HEK293 (cell line): ENCODE measurements around the gene SPEG.
A peak's percentile ranks its signal among the peaks of the same experiment; 100 is the strongest.

Experiments used
- CTCF ChIA-PET: fragments of 350-600 bp; formaldehyde crosslinking; extraction: SDS; loops from one replicate; lab custom pipeline; 2021; ENCODE audit warnings: antibody characterized with exemption; lab: Yijun Ruan, JAX
- POLR2A ChIA-PET: fragments of 300-600 bp; formaldehyde crosslinking; extraction: SDS; loops from one replicate; lab custom pipeline; 2020; ENCODE audit warnings: antibody characterized with exemption, inconsistent platforms; lab: Yijun Ruan, JAX
- H3K27ac ChIP-seq: fragments of 200-500 bp; sonication (Bioruptor generic); 2 replicates; pipeline ENCODE4 v1.5.1; 2014; ENCODE audit warnings: low read depth, low read length, control low read depth, inconsistent platforms; ENCODE audit errors: extremely low read depth
- H3K36me3 ChIP-seq, 2 experiments: fragments of 200-500 bp in 1 of 2; sonication (Bioruptor generic) in 1 of 2; 1 replicate in 1 of 2; 2 replicates in 1 of 2; pipeline ENCODE4 v1.5.1; 2014 to 2017; ENCODE audit warnings: inconsistent platforms in 2 of 2, low read length in 2 of 2; ENCODE audit not compliant: control insufficient read depth in 2 of 2, insufficient read depth in 1 of 2
- H3K4me1 ChIP-seq: fragments of 200-500 bp; sonication (Bioruptor generic); 2 replicates; pipeline ENCODE4 v1.5.1; 2014; ENCODE audit warnings: mild to moderate bottlenecking, low read length, inconsistent platforms; ENCODE audit not compliant: control insufficient read depth, insufficient read depth
- H3K4me3 ChIP-seq: 2 replicates; pipeline ENCODE4 v1.5.1; 2011; ENCODE audit warnings: low read depth, mild to moderate bottlenecking, control low read depth, low read length, moderate library complexity
- H3K9me3 ChIP-seq: fragments of 200-500 bp; sonication (Bioruptor generic); 2 replicates; pipeline ENCODE4 v1.5.1; 2014; ENCODE audit warnings: low read depth, low read length, inconsistent platforms; ENCODE audit not compliant: control insufficient read depth, insufficient read depth
- EGR2 ChIP-seq: fragments of 450-650 bp; formaldehyde crosslinking; IDR thresholded peaks from 2 replicates; pipeline ENCODE4 v1.5.1; 2016; ENCODE audit warnings: low read depth, missing biosample characterization, missing genetic modification characterization
- KLF1 ChIP-seq: fragments of 450-650 bp; formaldehyde crosslinking; IDR thresholded peaks from 2 replicates; pipeline ENCODE4 v1.5.1; 2016; ENCODE audit warnings: missing biosample characterization, missing genetic modification characterization
- OVOL3 ChIP-seq: fragments of 450-650 bp; formaldehyde crosslinking; IDR thresholded peaks from 2 replicates; pipeline ENCODE4 v1.5.1; 2016; ENCODE audit warnings: missing biosample characterization, missing genetic modification characterization
- PRDM1 ChIP-seq: fragments of 450-650 bp; formaldehyde crosslinking; IDR thresholded peaks from 2 replicates; pipeline ENCODE4; 2016; ENCODE audit warnings: missing biosample characterization, missing genetic modification characterization
- ZBTB10 ChIP-seq: fragments of 450-650 bp; formaldehyde crosslinking; IDR thresholded peaks from 2 replicates; pipeline ENCODE4 v1.5.1; 2016; ENCODE audit warnings: missing biosample characterization, missing genetic modification characterization
- ZFHX2 ChIP-seq: fragments of 450-650 bp; formaldehyde crosslinking; conservative IDR thresholded peaks from 2 replicates; pipeline ENCODE4 v1.5.1; 2016; ENCODE audit warnings: missing biosample characterization, missing genetic modification characterization
- ZFP41 ChIP-seq: fragments of 450-650 bp; formaldehyde crosslinking; IDR thresholded peaks from 2 replicates; pipeline ENCODE4 v1.5.1; 2016; ENCODE audit warnings: missing biosample characterization, missing genetic modification characterization, borderline replicate concordance
- ZNF138 ChIP-seq: fragments of 450-650 bp; formaldehyde crosslinking; IDR thresholded peaks from 2 replicates; pipeline ENCODE4 v1.5.1; 2016; ENCODE audit warnings: missing biosample characterization, missing genetic modification characterization, borderline replicate concordance
- ZNF146 ChIP-seq: fragments of 450-650 bp; formaldehyde crosslinking; IDR thresholded peaks from 2 replicates; pipeline ENCODE4 v1.5.1; 2016; ENCODE audit warnings: missing biosample characterization, missing genetic modification characterization
- ZNF19 ChIP-seq: fragments of 450-650 bp; formaldehyde crosslinking; IDR thresholded peaks from 2 replicates; pipeline ENCODE4; 2016; ENCODE audit warnings: missing biosample characterization, missing genetic modification characterization, low read depth
- ZNF214 ChIP-seq: fragments of 450-650 bp; formaldehyde crosslinking; IDR thresholded peaks from 2 replicates; pipeline ENCODE4 v1.5.1; 2017; ENCODE audit warnings: missing biosample characterization, mild to moderate bottlenecking, missing genetic modification characterization, borderline replicate concordance
- ZNF248 ChIP-seq: fragments of 450-650 bp; formaldehyde crosslinking; IDR thresholded peaks from 2 replicates; pipeline ENCODE4 v1.5.1; 2017; ENCODE audit warnings: missing biosample characterization, missing genetic modification characterization
- ZNF510 ChIP-seq: fragments of 450-650 bp; formaldehyde crosslinking; IDR thresholded peaks from 2 replicates; pipeline ENCODE4 v1.5.1; 2018; ENCODE audit warnings: mild to moderate bottlenecking, missing genetic modification characterization, missing biosample characterization; ENCODE audit not compliant: insufficient replicate concordance
- ZNF580 ChIP-seq: fragments of 450-650 bp; formaldehyde crosslinking; IDR thresholded peaks from 2 replicates; pipeline ENCODE4 v1.5.1; 2016; ENCODE audit warnings: missing biosample characterization, missing genetic modification characterization
- ZNF621 ChIP-seq: fragments of 450-650 bp; formaldehyde crosslinking; IDR thresholded peaks from 2 replicates; pipeline ENCODE4 v1.5.1; 2017; ENCODE audit warnings: missing biosample characterization, missing genetic modification characterization
- ZNF76 ChIP-seq: fragments of 450-650 bp; formaldehyde crosslinking; IDR thresholded peaks from 2 replicates; pipeline ENCODE4; 2016; ENCODE audit warnings: low read depth, missing biosample characterization, missing genetic modification characterization, borderline replicate concordance
- ZNF791 ChIP-seq: fragments of 450-650 bp; formaldehyde crosslinking; IDR thresholded peaks from 2 replicates; pipeline ENCODE4 v1.5.1; 2016; ENCODE audit warnings: missing biosample characterization, missing genetic modification characterization
- TF ChIP-seq, protein P1 (sequence below): IDR thresholded peaks from 2 replicates; pipeline ENCODE4 v1.6.1; 2011; ENCODE audit warnings: mild to moderate bottlenecking, low read depth, low read length, borderline replicate concordance
- TF ChIP-seq, protein P2 (sequence below): fragments of 450-650 bp; formaldehyde crosslinking; IDR thresholded peaks from 2 replicates; pipeline ENCODE4 v1.5.1; 2016; ENCODE audit warnings: missing biosample characterization, missing genetic modification characterization
- TF ChIP-seq, protein P3 (sequence below): fragments of 450-650 bp; formaldehyde crosslinking; IDR thresholded peaks from 2 replicates; pipeline ENCODE4 v1.5.1; 2017; ENCODE audit warnings: missing biosample characterization, missing genetic modification characterization
- TF ChIP-seq, protein P4 (sequence below): fragments of 450-650 bp; formaldehyde crosslinking; IDR thresholded peaks from 2 replicates; pipeline ENCODE4 v1.5.1; 2016; ENCODE audit warnings: missing biosample characterization, missing genetic modification characterization, borderline replicate concordance

SPEG gene

GRCh38 chr2:219495531-219496122, 61.0 kb downstream of the SPEG start (continued):
- TF ChIP-seq ZFP41 (tag by site-specific recombination) = no peak
- no peak for TF ChIP-seq ZFHX2 (tag by site-specific recombination)
- TF ChIP-seq, protein P1, sequence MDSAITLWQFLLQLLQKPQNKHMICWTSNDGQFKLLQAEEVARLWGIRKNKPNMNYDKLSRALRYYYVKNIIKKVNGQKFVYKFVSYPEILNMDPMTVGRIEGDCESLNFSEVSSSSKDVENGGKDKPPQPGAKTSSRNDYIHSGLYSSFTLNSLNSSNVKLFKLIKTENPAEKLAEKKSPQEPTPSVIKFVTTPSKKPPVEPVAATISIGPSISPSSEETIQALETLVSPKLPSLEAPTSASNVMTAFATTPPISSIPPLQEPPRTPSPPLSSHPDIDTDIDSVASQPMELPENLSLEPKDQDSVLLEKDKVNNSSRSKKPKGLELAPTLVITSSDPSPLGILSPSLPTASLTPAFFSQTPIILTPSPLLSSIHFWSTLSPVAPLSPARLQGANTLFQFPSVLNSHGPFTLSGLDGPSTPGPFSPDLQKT = no peak
- TF ChIP-seq ZNF214 (tag by site-specific recombination) = no peak
- TF ChIP-seq EGR2 (tag by site-specific recombination) = no peak
- TF ChIP-seq, protein P2, sequence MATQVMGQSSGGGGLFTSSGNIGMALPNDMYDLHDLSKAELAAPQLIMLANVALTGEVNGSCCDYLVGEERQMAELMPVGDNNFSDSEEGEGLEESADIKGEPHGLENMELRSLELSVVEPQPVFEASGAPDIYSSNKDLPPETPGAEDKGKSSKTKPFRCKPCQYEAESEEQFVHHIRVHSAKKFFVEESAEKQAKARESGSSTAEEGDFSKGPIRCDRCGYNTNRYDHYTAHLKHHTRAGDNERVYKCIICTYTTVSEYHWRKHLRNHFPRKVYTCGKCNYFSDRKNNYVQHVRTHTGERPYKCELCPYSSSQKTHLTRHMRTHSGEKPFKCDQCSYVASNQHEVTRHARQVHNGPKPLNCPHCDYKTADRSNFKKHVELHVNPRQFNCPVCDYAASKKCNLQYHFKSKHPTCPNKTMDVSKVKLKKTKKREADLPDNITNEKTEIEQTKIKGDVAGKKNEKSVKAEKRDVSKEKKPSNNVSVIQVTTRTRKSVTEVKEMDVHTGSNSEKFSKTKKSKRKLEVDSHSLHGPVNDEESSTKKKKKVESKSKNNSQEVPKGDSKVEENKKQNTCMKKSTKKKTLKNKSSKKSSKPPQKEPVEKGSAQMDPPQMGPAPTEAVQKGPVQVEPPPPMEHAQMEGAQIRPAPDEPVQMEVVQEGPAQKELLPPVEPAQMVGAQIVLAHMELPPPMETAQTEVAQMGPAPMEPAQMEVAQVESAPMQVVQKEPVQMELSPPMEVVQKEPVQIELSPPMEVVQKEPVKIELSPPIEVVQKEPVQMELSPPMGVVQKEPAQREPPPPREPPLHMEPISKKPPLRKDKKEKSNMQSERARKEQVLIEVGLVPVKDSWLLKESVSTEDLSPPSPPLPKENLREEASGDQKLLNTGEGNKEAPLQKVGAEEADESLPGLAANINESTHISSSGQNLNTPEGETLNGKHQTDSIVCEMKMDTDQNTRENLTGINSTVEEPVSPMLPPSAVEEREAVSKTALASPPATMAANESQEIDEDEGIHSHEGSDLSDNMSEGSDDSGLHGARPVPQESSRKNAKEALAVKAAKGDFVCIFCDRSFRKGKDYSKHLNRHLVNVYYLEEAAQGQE (tag by site-specific recombination) = peak; percentile 72; the same call in 1 of the 2 replicates

DNA sequence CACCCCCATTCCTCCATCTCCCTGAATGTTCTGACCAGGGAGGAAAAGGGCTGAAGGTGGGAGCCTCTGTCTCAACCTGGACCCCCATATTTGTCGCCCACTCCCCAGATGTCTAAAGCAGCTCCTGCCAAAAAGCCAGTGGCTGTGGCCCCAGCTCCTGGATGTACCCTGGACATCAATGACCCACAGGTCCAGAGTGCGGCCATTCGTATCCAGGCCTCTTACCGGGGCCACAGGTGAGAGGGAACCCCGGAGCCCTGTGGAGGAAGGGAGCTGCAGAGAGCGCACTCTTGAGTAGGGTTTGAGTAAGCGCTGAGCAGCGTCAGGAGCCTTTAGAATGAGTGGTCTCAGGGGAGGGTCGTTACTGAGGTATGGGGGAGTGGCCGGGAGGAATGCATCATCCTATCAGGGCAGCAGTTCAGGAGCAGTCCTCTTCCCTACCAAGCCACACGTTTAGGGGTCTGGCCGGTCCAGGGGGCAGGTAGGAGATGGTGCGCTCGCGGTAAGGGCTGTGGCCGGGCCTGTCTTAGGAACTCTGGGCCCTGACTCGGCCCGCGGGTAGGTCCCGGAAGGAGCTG, 61.7 kb downstream of the SPEG start:
- ChIA-PET CTCF (interaction anchor here (0.8 to 11.4 kb wide), 17 partner anchors 10 to 193 kb away, joined by 3 to 252 read pairs (median 6); partner anchors contain the start of genes ASIC4 and DNPEP), POLR2A (interaction anchor here (1.5 kb wide), 1 partner anchor 14 kb away, joined by 7 read pairs; no protein-coding TSS in a partner anchor)
- Histone ChIP-seq H3K9me3 (no peaks in the 10 kb centered on the region), H3K27ac (no peak overlapping the region), H3K36me3 (no peaks in the 10 kb centered on the region), H3K4me3 (no peak overlapping the region), H3K4me1 (peaks cover 8% of the 10 kb centered on the region; the same call in 1 of the 2 replicates)
- TF ChIP-seq ZNF248 = no peak
- no peak for TF ChIP-seq KLF1 (tag by site-specific recombination)
- TF ChIP-seq, protein P3, sequence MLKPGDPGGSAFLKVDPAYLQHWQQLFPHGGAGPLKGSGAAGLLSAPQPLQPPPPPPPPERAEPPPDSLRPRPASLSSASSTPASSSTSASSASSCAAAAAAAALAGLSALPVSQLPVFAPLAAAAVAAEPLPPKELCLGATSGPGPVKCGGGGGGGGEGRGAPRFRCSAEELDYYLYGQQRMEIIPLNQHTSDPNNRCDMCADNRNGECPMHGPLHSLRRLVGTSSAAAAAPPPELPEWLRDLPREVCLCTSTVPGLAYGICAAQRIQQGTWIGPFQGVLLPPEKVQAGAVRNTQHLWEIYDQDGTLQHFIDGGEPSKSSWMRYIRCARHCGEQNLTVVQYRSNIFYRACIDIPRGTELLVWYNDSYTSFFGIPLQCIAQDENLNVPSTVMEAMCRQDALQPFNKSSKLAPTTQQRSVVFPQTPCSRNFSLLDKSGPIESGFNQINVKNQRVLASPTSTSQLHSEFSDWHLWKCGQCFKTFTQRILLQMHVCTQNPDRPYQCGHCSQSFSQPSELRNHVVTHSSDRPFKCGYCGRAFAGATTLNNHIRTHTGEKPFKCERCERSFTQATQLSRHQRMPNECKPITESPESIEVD (tag by site-specific recombination) = no peak
- TF ChIP-seq, protein P4, sequence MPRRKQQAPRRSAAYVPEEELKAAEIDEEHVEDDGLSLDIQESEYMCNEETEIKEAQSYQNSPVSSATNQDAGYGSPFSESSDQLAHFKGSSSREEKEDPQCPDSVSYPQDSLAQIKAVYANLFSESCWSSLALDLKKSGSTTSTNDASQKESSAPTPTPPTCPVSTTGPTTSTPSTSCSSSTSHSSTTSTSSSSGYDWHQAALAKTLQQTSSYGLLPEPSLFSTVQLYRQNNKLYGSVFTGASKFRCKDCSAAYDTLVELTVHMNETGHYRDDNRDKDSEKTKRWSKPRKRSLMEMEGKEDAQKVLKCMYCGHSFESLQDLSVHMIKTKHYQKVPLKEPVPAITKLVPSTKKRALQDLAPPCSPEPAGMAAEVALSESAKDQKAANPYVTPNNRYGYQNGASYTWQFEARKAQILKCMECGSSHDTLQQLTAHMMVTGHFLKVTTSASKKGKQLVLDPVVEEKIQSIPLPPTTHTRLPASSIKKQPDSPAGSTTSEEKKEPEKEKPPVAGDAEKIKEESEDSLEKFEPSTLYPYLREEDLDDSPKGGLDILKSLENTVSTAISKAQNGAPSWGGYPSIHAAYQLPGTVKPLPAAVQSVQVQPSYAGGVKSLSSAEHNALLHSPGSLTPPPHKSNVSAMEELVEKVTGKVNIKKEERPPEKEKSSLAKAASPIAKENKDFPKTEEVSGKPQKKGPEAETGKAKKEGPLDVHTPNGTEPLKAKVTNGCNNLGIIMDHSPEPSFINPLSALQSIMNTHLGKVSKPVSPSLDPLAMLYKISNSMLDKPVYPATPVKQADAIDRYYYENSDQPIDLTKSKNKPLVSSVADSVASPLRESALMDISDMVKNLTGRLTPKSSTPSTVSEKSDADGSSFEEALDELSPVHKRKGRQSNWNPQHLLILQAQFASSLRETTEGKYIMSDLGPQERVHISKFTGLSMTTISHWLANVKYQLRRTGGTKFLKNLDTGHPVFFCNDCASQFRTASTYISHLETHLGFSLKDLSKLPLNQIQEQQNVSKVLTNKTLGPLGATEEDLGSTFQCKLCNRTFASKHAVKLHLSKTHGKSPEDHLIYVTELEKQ (tag by site-specific recombination) = no peak
- TF ChIP-seq OVOL3 = no peak
- TF ChIP-seq ZNF19 (tag by site-specific recombination) = no peak
- TF ChIP-seq ZNF138 (tag by site-specific recombination) = no peak
- TF ChIP-seq ZNF146 (tag by site-specific recombination) = no peak
- TF ChIP-seq ZFP41 (tag by site-specific recombination) = no peak
- TF ChIP-seq ZNF510 (tag by site-specific recombination) = no peak
- no peak for TF ChIP-seq ZNF76
- no peak for TF ChIP-seq ZNF791
- TF ChIP-seq PRDM1 (tag by site-specific recombination) = no peak
- no peak for TF ChIP-seq ZNF580 (tag by site-specific recombination)
- TF ChIP-seq ZBTB10 = no peak
- TF ChIP-seq ZNF621 (tag by site-specific recombination) = no peak
